PC-3 (cell line): ENCODE data around the gene LRRC40.

Experiments used
- CTCF ChIP-seq: fragments of 300-600 bp; sonication (generic); conservative IDR thresholded peaks from 2 replicates; pipeline ENCODE4 v1.5.1; 2017; ENCODE audit warnings: antibody characterized with exemption, low read depth, mild to moderate bottlenecking, low read length
- EZH2 ChIP-seq: fragments of 300-600 bp; sonication (generic); IDR thresholded peaks from one replicate; pipeline ENCODE4 v1.6.1; 2017; ENCODE audit warnings: antibody characterized with exemption, mild to moderate bottlenecking, low read length; ENCODE audit not compliant: unreplicated experiment
- EZH2phosphoT487 ChIP-seq: fragments of 300-600 bp; sonication (generic); IDR thresholded peaks from 2 replicates; pipeline ENCODE4 v1.6.1; 2018; ENCODE audit warnings: mild to moderate bottlenecking, antibody characterized with exemption, low read length, borderline replicate concordance

DNA sequence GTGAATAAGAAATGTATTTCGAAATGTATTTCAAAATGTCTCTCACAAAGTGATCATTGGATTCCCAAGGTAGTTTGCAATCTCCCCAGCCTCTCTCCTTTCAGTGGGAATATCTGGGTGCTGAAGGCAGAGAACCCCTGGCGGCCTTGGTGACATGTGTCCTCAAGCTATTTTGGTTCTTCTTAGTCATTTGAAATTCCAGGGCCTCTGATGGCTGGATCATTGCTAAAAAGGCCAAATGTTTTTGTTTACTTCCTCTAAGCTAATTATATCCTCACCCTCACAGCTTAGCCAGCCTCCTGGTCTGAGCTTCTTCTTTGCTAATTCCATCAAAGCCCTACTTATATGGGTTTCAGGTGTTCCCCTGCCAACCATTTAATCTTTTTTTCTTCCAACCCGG, 71.2 kb downstream of the LRRC40 start:
- TF ChIP-seq EZH2 = no peak
- TF ChIP-seq CTCF = no peak
- TF ChIP-seq EZH2phosphoT487 = no peak
